Glutamatergic neuron (in vitro differentiated cells): ENCODE measurements around the gene ATG4B. TPM values are rescaled to one million over a fixed set of nuclear protein-coding genes. Genes with fewer than 3 reads are reported as not detected.

Experiments
- DNase-seq: peaks from one replicate; pipeline ENCODE4 v3.0.0; 2022
- H3K27ac Mint-ChIP-seq: one replicate; pipeline ENCODE4 v1.8.0; 2020; ENCODE audit warnings: mild to moderate bottlenecking, mixed read lengths, inconsistent platforms; ENCODE audit not compliant: unreplicated experiment
- H3K27me3 Mint-ChIP-seq: one replicate; pipeline ENCODE4 v1.8.0; 2020; ENCODE audit warnings: mild to moderate bottlenecking, moderate library complexity, mixed read lengths, inconsistent platforms; ENCODE audit not compliant: unreplicated experiment
- H3K36me3 Mint-ChIP-seq: one replicate; pipeline ENCODE4 v1.8.0; 2020; ENCODE audit warnings: mild to moderate bottlenecking, mixed read lengths, inconsistent platforms; ENCODE audit not compliant: unreplicated experiment
- H3K4me1 Mint-ChIP-seq: one replicate; pipeline ENCODE4 v1.8.0; 2020; ENCODE audit warnings: mild to moderate bottlenecking, low read depth, mixed read lengths, inconsistent platforms; ENCODE audit not compliant: unreplicated experiment
- H3K4me3 Mint-ChIP-seq: one replicate; pipeline ENCODE4 v1.8.0; 2020; ENCODE audit warnings: mild to moderate bottlenecking, mixed read lengths, inconsistent platforms; ENCODE audit not compliant: unreplicated experiment
- H3K9me3 Mint-ChIP-seq: one replicate; pipeline ENCODE4 v1.8.0; 2020; ENCODE audit warnings: mild to moderate bottlenecking, moderate library complexity, mixed read lengths, inconsistent platforms; ENCODE audit not compliant: unreplicated experiment
- CTCF ChIP-seq: fragments of 200-600 bp; sonication (generic); IDR thresholded peaks from one replicate; pipeline ENCODE4 v1.5.0; 2021; ENCODE audit not compliant: partially characterized antibody, unreplicated experiment
- total RNA-seq: library from RNA; stranded (reverse); fragmentation: NEBNext Ultra II Directional; extraction: Animal tissue kit (Norgen Biotek cat#: 25700); gene quantifications from one replicate; pipeline ENCODE4 v1.2.1, GENCODE V29; 2021; ENCODE audit not compliant: unreplicated experiment

Gene ATG4B
- total RNA-seq, 1 donor from 2014 or later = 115 TPM

GRCh38 chr2:241676665-241677064, 39.2 kb downstream of the ATG4B start:
- H3K27me3 Mint-ChIP-seq = peaks cover 11% of the 10 kb centered on the region
- no peak overlapping the region for H3K4me3 Mint-ChIP-seq
- H3K27ac Mint-ChIP-seq = no peak overlapping the region
- no peak for DNase-seq
- TF ChIP-seq CTCF = no peak
- peaks cover 8% of the 10 kb centered on the region for H3K9me3 Mint-ChIP-seq
- no peaks in the 10 kb centered on the region for H3K36me3 Mint-ChIP-seq
- H3K4me1 Mint-ChIP-seq = no peaks in the 10 kb centered on the region

- DNase-seq = no peak
- Mint-ChIP-seq H3K36me3 (no peaks in the 10 kb centered on the region), H3K4me1 (no peaks in the 10 kb centered on the region), H3K27me3 (peaks cover 11% of the 10 kb centered on the region), H3K4me3 (no peak overlapping the region), H3K9me3 (peaks cover 8% of the 10 kb centered on the region), H3K27ac (no peak overlapping the region)
- TF ChIP-seq CTCF = no peak
These were observed 39.9 kb downstream of the ATG4B start for GRCh38 chr2:241677392-241677791.

GRCh38 chr2:241678307-241678706, 40.8 kb downstream of the ATG4B start:
- Mint-ChIP-seq H3K27me3 (peaks cover 11% of the 10 kb centered on the region), H3K4me1 (no peaks in the 10 kb centered on the region), H3K36me3 (no peaks in the 10 kb centered on the region), H3K27ac (no peak overlapping the region), H3K9me3 (peaks cover 8% of the 10 kb centered on the region), H3K4me3 (no peak overlapping the region)
- no peak for TF ChIP-seq CTCF
- no peak for DNase-seq

- no peaks in the 10 kb centered on the region for H3K36me3 Mint-ChIP-seq
- peaks cover 9% of the 10 kb centered on the region for H3K27me3 Mint-ChIP-seq
- TF ChIP-seq CTCF = no peak
- no peaks in the 10 kb centered on the region for H3K4me1 Mint-ChIP-seq
- no peak overlapping the region for H3K27ac Mint-ChIP-seq
- no peak for DNase-seq
- no peak overlapping the region for H3K4me3 Mint-ChIP-seq
- H3K9me3 Mint-ChIP-seq = peaks cover 6% of the 10 kb centered on the region
These were observed 41.5 kb downstream of the ATG4B start for GRCh38 chr2:241678784-241679540.

- no peak overlapping the region for H3K27ac Mint-ChIP-seq
- DNase-seq = no peak
- H3K4me3 Mint-ChIP-seq = no peak overlapping the region
- TF ChIP-seq CTCF = no peak
- no peaks in the 10 kb centered on the region for H3K4me1 Mint-ChIP-seq
- peaks cover 6% of the 10 kb centered on the region for H3K9me3 Mint-ChIP-seq
- peaks cover 7% of the 10 kb centered on the region for H3K27me3 Mint-ChIP-seq
- H3K36me3 Mint-ChIP-seq = no peaks in the 10 kb centered on the region
These were observed 42.6 kb downstream of the ATG4B start for GRCh38 chr2:241680044-241680443.
